HG03457 (cell line): ENCODE results near the gene MTMR12.

Source experiments
- ATAC-seq: cut with Tn5 transposase; IDR thresholded peaks from one replicate; pipeline ENCODE4 v1.9.1; 2021; ENCODE audit warnings: moderate number of reproducible peaks; ENCODE audit not compliant: unreplicated experiment

Gene MTMR12

DNA sequence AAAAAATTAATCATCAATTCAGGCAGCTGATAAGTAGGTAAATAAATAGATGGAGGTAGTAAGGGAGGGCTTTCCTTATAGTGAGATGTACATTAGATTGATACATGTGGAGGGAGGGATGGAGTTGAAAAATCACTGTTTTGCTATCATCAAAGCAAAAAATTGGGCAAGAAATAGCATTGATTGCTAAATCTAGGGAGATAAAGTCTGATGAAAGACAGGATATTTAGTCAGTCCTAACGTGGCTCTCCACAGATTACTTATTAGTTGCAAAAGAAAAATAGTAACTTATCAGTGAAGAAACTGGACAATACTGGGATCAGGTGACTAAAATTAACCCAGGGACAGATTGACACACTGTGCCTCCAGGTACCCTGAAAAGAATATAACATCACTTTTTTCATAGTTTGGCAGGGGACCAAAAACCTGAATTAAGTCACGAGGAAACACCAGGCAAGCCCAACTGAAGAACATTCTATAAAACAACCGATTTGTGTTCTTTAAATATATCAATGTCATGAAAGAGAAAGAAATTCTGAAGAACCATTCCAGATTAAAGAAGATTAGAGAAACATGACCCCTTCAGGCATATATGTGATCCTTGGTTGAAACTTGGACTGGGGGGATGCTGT is 111.5 kb downstream of the MTMR12 start:
- ATAC-seq, result no peak

DNA sequence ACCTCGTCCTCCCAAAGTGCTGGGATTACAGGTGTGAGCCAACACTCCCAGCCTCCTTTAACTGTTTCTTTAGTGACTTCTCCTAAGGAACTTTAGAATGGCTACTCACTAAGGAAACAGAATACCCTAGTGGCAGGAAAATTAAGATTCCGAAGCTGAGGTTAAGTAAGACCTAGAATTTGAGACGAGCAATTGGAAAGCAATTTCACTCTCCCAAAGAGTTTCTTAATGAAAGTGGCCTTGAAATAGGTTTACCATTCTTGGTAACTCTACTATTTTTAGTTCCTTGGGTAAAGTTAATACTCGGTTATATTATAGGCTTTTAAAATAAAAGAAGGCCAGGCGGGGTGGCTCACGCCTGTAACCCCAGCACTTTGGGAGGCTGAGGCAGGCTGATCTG is 115.7 kb downstream of the MTMR12 start:
- no peak for ATAC-seq

DNA sequence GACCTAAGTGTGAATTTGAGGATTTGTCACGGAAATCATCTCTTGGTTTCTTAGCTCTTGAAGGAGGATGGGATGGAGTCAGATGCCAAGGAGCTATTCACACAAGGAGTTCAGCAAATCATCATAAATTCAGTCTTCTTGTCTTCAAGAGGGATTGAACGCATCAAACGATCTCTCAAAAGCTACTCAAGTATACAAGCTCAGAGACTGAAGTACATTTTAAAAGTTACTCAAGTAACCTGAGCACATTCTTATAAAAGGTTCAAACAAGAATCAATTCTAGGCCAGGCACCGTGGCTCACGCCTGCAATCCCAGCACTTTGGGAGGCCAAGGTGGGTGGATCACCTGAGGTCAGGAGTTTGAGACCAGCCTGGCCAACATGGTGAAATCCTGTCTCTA is 117.5 kb downstream of the MTMR12 start:
- no peak for ATAC-seq

- no peak for ATAC-seq
Measured at GRCh38 chr5:32193591-32193990, 119.1 kb downstream of the MTMR12 start.

- ATAC-seq, result no peak
Measured at GRCh38 chr5:32190095-32190494, 122.6 kb downstream of the MTMR12 start.

DNA sequence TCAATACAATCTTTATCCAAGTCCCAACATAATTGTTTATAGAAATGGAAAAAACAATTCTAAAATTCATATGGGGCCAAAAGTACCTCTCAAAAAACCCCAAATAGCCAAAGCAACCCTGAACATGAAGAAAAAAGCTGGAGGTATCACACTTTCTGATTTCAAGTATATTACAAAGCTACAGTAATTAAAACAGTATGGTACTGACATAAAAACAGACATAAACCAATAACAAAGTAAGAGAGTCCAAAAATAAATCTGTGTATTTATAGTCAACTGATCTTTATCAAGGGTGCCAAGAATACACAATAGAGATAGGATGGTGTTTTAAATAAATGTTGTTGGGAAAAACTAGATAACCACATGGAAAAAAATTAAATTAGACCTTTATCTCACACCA is 125.1 kb downstream of the MTMR12 start:
- no peak for ATAC-seq

DNA sequence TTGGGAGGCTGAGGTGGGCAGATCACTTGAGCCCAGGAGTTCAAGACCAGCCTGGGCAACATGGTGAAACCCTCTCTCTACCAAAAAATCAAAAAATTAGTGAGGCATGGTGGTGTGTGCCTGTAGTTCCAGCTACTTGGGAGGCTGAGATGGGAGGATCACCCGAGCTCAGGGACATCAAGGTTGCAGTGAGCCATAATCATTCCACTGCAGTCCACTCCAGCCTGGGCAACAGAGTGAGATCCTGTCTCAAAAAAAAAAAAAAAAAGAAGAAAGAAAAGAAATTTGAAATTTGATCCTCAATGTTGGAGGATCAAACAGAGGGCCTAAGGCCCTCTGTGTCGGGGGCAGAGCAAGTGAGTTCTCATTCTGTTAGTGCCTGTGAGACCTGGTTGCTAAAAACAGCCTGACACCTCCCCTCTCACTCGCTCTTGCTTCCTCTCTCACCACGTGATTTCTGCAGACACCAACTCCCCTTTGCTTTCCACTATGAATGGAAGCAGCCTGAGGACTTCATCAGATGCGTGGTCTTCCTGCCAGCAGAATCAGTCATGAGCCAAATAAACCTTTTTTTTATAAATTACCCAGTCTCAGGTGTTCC is 130.2 kb downstream of the MTMR12 start:
- no peak for ATAC-seq
